Adipocyte (in vitro differentiated cells): Measurements from ENCODE around the gene GLB1L.

Experiments
- DNase-seq: peaks from one replicate; pipeline ENCODE4 v3.0.0-alpha.2; 2015; ENCODE audit warnings: low read depth
- H3K27me3 ChIP-seq: replicated peaks from 2 replicates; pipeline ENCODE4 v1.7.0; 2013; ENCODE audit warnings: mild to moderate bottlenecking, low read length, moderate library complexity; ENCODE audit not compliant: control insufficient read depth, insufficient read depth
- H3K36me3 ChIP-seq: 2 replicates; pipeline ENCODE4 v1.7.0; 2013; ENCODE audit warnings: low read length, mild to moderate bottlenecking, moderate library complexity; ENCODE audit not compliant: control insufficient read depth, insufficient read depth, severe bottlenecking
- H3K4me1 ChIP-seq: 2 replicates; pipeline ENCODE4 v1.7.0; 2013; ENCODE audit warnings: mild to moderate bottlenecking, low read length, moderate library complexity; ENCODE audit not compliant: control insufficient read depth, insufficient read depth
- H3K4me3 ChIP-seq: 2 replicates; pipeline ENCODE4 v1.7.0; 2013; ENCODE audit warnings: mild to moderate bottlenecking, low read length, moderate library complexity
- H3K9ac ChIP-seq: 2 replicates; pipeline ENCODE4 v1.7.0; 2013; ENCODE audit warnings: mild to moderate bottlenecking, low read length, moderate library complexity
- H3K9me3 ChIP-seq: 2 replicates; pipeline ENCODE4 v1.7.0; 2013; ENCODE audit warnings: mild to moderate bottlenecking, low read length, moderate library complexity; ENCODE audit not compliant: control insufficient read depth

The GLB1L gene

DNA sequence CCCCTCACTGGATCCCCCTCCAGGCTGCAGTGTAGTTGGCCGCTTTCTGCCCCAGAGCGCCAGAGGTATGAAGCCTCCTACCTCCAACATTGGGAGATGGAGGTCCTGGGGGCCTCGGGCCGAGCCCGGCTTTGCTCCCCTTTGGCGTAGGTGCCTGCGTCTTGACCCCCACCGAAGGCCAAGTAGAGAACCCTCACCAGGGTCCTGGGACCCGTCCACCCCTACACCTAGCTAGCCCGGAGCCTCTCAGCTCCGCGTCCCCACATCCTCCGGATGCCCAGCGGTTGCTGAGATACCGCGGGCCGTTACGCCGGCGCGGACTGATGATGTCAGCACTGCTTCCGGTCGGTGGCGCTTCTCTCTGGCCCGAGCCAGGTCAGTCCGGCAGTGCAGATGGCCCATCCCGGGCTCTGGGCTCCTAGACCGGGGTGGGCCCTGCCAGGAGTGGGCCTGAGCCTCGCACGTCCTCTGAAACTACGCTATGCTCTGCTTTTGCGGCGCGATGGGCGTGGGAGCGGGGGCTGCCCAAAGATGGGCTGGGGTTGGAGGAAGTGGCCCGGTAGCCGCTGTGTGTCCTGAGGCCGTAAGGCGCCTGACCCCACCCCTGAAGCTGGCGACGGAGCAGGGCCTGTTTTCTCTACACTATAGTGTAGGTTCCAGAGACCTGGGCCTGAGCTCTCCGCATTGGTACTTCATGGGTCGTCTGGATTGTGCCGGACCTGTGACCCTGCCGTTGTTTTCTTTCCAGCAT, at the start of gene GLB1L, which contains the start of gene STK16:
TSS of gene GLB1L (minus strand) at position 297 of the 751 bp plus-strand sequence. CDS start 1,871 bp downstream, outside the sequence.
TSS of gene STK16 (plus strand) at position 332 of the 751 bp plus-strand sequence. CDS start 521 bp downstream, outside the sequence.
- H3K4me3 ChIP-seq: peak within 1 kb of the TSS; percentile 93
- DNase-seq: peak; percentile 97

DNA sequence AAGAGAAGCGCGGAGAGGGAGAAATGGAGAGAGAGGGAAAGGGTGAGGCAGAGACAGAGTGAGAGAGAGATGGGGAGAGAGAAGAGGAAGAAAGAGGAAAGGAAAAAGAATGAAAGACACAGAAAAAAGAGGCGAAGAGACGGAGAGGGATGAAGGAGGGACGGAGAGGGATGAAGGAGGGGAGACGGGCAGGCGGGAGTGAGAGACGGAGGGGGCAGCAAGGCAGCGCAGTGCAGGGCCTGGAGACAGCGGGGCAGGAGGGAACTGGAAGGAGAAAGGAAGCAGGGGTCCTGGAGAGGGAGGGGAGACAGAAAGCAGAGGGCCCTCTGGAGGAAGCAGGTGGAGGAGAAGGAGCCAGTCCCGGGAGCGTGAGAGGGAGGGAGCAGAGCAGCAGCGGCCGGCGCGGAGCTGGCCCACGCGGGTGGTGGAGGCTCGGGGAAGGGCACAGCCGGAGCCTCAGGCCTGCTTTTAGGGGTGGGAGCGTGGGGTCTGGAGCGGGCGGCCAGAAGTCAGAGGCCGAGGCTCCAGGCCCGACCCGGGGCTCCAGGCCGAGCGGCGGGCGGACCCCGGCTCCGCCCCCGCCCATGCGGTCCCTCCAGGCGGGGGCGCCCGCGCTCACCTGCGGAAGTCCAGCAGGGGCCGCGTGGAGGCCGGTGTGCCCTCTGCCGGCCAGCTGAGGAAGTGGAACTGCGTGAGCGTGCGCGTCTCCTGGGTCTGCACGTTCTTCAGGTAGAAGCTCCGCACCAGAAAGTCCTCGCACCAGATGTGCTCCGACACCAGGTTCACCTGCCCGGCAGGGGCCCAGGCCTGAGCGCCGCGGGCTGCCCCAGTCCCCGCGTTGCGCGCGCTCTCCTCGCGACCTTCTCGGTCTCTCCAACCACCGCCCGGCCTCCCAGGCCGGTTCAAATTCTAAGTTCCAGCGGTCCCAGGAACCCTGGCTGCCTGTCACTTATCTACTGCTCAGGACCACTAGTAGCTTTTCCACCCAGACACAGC, 49.4 kb upstream of the GLB1L start:
- peak; percentile 92 for DNase-seq
- Histone ChIP-seq H3K4me1 (peaks cover 22% of the 10 kb centered on the region), H3K27me3 (peaks cover 8% of the 10 kb centered on the region), H3K4me3 (peak overlapping the region; percentile 75), H3K36me3 (no peaks in the 10 kb centered on the region), H3K9ac (peak overlapping the region; percentile 81), H3K9me3 (no peaks in the 10 kb centered on the region)

More for the DNA sequence above, at the start of gene GLB1L, which contains the start of gene STK16:
- H3K4me1 ChIP-seq: peaks cover 45% of the 10 kb centered on the region
- H3K9me3 ChIP-seq: no peaks in the 10 kb centered on the region
- peaks cover 11% of the 10 kb centered on the region for H3K36me3 ChIP-seq
- peak within 1 kb of the TSS; percentile 96 for H3K9ac ChIP-seq
- no peaks in the 10 kb centered on the region for H3K27me3 ChIP-seq

DNA sequence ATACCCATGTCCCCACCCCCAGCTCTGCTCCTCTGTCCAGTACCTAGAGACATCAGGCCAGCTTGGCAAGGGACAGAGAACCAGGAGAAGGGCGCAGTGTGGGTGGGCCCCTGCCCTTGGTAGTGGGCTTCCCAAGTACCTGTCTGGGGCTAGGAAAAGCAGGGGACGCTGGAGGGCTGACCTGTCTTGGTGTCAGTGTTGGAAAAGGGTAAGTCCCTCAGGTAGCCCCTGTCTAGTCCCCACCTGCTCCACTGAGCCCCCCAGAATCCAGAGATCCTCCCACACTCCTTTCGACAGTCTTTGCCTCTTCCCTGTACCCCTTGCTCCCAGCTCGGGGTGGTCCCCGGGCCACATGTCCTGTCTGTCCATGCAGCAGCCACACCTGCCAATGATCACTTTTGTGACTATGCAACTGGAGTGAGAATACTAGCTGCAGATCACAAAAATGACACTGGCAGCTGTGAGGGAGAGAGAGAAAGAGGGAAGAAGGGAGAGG, 48.5 kb upstream of the GLB1L start:
- Histone ChIP-seq H3K9ac (peak overlapping the region; percentile 81), H3K4me3 (no peak overlapping the region), H3K9me3 (no peaks in the 10 kb centered on the region), H3K36me3 (no peaks in the 10 kb centered on the region), H3K4me1 (peaks cover 27% of the 10 kb centered on the region), H3K27me3 (no peaks in the 10 kb centered on the region)
- no peak for DNase-seq

- DNase-seq: no peak
- H3K9ac ChIP-seq: no peak overlapping the region
- H3K4me1 ChIP-seq: peaks cover 27% of the 10 kb centered on the region
- H3K4me3 ChIP-seq: no peak overlapping the region
- no peaks in the 10 kb centered on the region for H3K27me3 ChIP-seq
- H3K36me3 ChIP-seq: no peaks in the 10 kb centered on the region
- no peaks in the 10 kb centered on the region for H3K9me3 ChIP-seq
Measured at GRCh38 chr2:219292616-219293015, 47.4 kb upstream of the GLB1L start.

DNA sequence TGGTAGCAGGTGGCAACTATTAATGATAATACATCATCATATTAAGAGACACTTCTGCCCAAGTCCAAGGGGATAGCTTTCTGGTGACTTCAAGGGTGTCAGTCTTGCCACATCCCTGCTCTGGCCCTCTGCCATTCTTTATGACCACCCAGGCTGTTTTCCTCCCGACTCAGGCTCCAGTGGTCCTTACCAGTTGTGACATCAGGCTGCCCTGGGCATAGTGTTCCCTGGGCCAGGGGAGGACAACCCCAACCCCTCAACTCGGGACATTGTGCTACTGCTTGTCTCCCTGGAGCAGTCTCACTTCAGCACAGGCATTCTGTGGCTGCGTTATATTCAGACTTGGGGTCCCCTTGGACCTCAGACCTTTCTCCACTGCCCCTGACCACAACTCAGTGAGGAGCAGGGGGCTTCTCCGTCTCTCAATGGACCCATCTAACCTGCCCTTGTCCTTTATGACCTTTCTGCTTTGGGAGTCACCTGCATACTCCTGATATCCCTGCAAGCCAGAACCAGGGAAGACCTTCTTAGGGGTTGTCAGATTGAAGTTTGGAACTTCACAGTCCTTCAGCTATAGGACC, 46.8 kb upstream of the GLB1L start:
- no peak for DNase-seq
- Histone ChIP-seq H3K27me3 (no peaks in the 10 kb centered on the region), H3K9ac (no peak overlapping the region)

DNA sequence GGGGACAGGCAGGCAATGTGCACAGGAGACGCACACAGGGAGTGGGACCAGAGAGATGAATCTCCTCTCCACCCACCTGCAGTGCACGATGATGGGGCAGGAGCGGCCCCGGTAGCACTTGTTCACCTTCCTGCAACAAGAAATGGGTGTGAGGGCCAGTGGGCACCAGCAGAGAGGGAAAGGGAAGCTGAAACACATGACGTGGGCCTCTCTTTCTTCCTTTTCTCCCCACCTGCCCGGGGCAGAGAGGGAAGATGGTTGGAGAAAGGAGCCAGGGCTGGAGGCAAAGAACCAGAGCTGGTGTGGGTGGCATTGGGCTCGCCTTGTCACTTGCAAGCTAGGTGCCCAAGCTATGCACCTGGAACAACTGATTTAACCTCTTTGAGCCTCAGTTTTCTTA, 46.1 kb upstream of the GLB1L start:
- Histone ChIP-seq H3K27me3 (no peaks in the 10 kb centered on the region), H3K9me3 (no peaks in the 10 kb centered on the region), H3K9ac (no peak overlapping the region), H3K4me1 (peaks cover 34% of the 10 kb centered on the region), H3K4me3 (no peak overlapping the region), H3K36me3 (no peaks in the 10 kb centered on the region)
- no peak for DNase-seq

More for the DNA sequence above, 46.8 kb upstream of the GLB1L start:
- H3K36me3 ChIP-seq: no peaks in the 10 kb centered on the region
- H3K9me3 ChIP-seq: no peaks in the 10 kb centered on the region
- H3K4me3 ChIP-seq: no peak overlapping the region
- peaks cover 28% of the 10 kb centered on the region for H3K4me1 ChIP-seq

DNA sequence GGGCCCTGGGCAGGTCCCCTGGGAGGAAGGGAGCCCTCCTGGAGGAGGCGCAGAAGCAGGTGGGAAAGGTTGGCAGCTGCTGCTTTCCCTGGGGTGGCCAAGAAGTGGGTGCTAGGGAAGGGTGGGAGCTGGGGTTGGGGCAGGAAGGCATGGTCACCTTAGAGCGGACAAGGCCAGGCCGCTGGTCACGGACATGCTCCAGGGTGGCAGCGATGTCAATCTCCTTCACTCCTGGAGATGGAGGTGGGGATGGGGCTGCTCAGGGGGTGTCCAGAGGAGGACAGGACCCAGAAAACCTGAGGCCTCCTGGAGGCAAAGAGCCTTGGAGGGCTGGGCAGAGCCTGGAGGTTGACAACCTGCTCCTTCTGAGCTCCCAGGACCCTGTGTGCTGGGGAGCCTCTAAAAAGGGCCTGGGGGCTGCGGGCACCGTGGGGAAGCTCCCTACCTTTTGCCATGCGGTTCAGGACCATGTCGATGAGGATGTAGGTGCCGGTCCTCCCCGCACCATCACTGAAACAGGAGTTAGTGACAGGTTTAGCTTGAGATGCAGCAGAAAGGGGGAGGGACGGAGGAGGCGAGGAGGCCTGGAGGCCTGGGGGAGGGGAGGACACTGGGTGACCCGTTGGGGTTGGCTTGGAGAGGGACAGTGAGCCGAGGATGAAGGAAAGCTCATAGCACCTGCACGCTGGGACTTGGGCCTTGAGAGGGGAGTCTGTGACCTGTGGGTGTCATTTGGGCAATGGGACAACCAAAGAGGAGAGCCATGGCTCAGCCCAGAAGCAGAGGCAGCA, 45.3 kb upstream of the GLB1L start:
- no peaks in the 10 kb centered on the region for H3K36me3 ChIP-seq
- peaks cover 39% of the 10 kb centered on the region for H3K4me1 ChIP-seq
- no peaks in the 10 kb centered on the region for H3K9me3 ChIP-seq
- no peak overlapping the region for H3K9ac ChIP-seq
- DNase-seq: no peak
- H3K4me3 ChIP-seq: no peak overlapping the region
- H3K27me3 ChIP-seq: no peaks in the 10 kb centered on the region

- H3K4me3 ChIP-seq: peak overlapping the region; percentile 48
- no peaks in the 10 kb centered on the region for H3K27me3 ChIP-seq
- H3K36me3 ChIP-seq: peaks cover 3% of the 10 kb centered on the region
- H3K9ac ChIP-seq: peak overlapping the region; percentile 73
- H3K4me1 ChIP-seq: peaks cover 37% of the 10 kb centered on the region
- no peaks in the 10 kb centered on the region for H3K9me3 ChIP-seq
- DNase-seq: peak; percentile 94
Measured at GRCh38 chr2:219289537-219290361, 44.5 kb upstream of the GLB1L start.

DNA sequence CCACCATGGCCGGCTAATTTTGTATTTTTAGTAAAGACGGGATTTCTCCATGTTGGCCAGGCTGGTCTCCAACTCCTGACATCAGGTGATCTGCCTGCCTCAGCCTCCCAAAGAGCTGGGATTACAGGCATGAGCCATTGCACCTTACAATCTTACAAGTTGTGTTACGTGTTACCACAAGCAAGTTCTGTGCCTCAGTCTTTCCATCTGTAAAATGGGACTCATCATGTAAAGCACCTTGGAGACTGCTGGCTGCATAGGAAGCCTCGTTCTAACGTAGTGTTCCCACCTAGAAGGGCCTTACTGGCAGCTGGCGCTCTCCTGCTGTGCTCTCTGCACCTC, 43.9 kb upstream of the GLB1L start:
- H3K27me3 ChIP-seq: no peaks in the 10 kb centered on the region
- DNase-seq: no peak
- H3K9me3 ChIP-seq: no peaks in the 10 kb centered on the region
- peaks cover 33% of the 10 kb centered on the region for H3K4me1 ChIP-seq
- H3K4me3 ChIP-seq: peak overlapping the region; percentile 48
- H3K36me3 ChIP-seq: peaks cover 8% of the 10 kb centered on the region
- peak overlapping the region; percentile 73 for H3K9ac ChIP-seq
